PC-9 (cell line): ENCODE measurements around the gene CS. TPM values are rescaled to one million over a fixed set of nuclear protein-coding genes. Genes with fewer than 3 reads are reported as not detected.

ENCODE experiments used
- BruUV-seq: library from RNA; stranded (reverse); fragments of 400-500 nt; replicated peaks from 2 replicates; lab custom pipeline; 2021; lab: Mats Ljungman, UMichigan
- CTCF ChIA-PET: fragments of 300-600 bp; sonication (Branson Sonifier 250); formaldehyde crosslinking; loops from one replicate; lab custom pipeline; 2022; ENCODE audit warnings: antibody characterized with exemption; lab: Charles Lee
- POLR2A ChIA-PET: fragments of 300-600 bp; sonication (Branson Sonifier 250); formaldehyde crosslinking; loops from one replicate; lab custom pipeline; 2022; ENCODE audit warnings: antibody characterized with exemption; ENCODE audit not compliant: unreplicated experiment; lab: Charles Lee
- DNase-seq, 2 experiments: peaks; one replicate each; pipeline versions ENCODE4 v3.0.0 to v3.0.0-alpha.2; 2015 to 2022; ENCODE audit warnings: mixed read lengths in 1 of 2
- H2AFZ ChIP-seq: fragments of 200-600 bp; sonication (generic); 2 replicates; pipeline ENCODE4 v1.8.1; 2017; ENCODE audit warnings: antibody characterized with exemption
- H3F3A ChIP-seq: fragments of 200-600 bp; sonication (generic); 2 replicates; pipeline ENCODE4 v1.8.1; 2017; ENCODE audit warnings: antibody characterized with exemption, mild to moderate bottlenecking, low read depth; ENCODE audit not compliant: insufficient read depth
- H3K27ac ChIP-seq: fragments of 200-600 bp; sonication (generic); 2 replicates; pipeline ENCODE4 v1.6.1; 2016; ENCODE audit warnings: mixed run types
- H3K27me3 ChIP-seq: fragments of 200-600 bp; sonication (generic); 2 replicates; pipeline ENCODE4 v1.6.1; 2016; ENCODE audit warnings: low read depth, mixed run types; ENCODE audit not compliant: insufficient read depth
- H3K36me3 ChIP-seq: fragments of 200-600 bp; sonication (generic); 2 replicates; pipeline ENCODE4 v1.6.1; 2016; ENCODE audit warnings: low read depth, mixed run types
- H3K4me1 ChIP-seq: fragments of 200-600 bp; sonication (generic); replicated peaks from 2 replicates; pipeline ENCODE4 v1.6.1; 2016; ENCODE audit warnings: mixed run types; ENCODE audit not compliant: insufficient read depth
- H3K4me2 ChIP-seq: fragments of 200-600 bp; sonication (generic); 2 replicates; pipeline ENCODE4 v1.6.1; 2017; ENCODE audit warnings: mixed run types
- H3K4me3 ChIP-seq: fragments of 200-600 bp; sonication (generic); 2 replicates; pipeline ENCODE4 v1.6.1; 2016; ENCODE audit warnings: mixed run types
- H3K79me2 ChIP-seq: fragments of 200-600 bp; sonication (generic); 2 replicates; pipeline ENCODE4 v1.6.1; 2017; ENCODE audit warnings: low read depth, mixed run types
- H3K9me2 ChIP-seq: fragments of 200-600 bp; sonication (generic); 2 replicates; pipeline ENCODE4 v1.8.1; 2017; ENCODE audit warnings: mild to moderate bottlenecking; ENCODE audit not compliant: insufficient read depth
- H3K9me3 ChIP-seq: fragments of 200-600 bp; sonication (generic); 2 replicates; pipeline ENCODE4 v1.8.1; 2016; ENCODE audit warnings: low read depth; ENCODE audit not compliant: insufficient read depth
- H4K20me1 ChIP-seq: fragments of 200-600 bp; sonication (generic); 2 replicates; pipeline ENCODE4 v1.8.1; 2017; ENCODE audit not compliant: insufficient read depth
- EZH2 ChIP-seq: fragments of 200-600 bp; sonication (generic); IDR thresholded peaks from 2 replicates; pipeline ENCODE4 v1.8.0; 2017; ENCODE audit warnings: antibody characterized with exemption, low read depth
- intact Hi-C: fragments of 100-400 bp; cut with micrococcal nuclease; formaldehyde crosslinking; loops from one replicate; pipeline ENCODE4 v1.10.0; 2022; ENCODE audit not compliant: unreplicated experiment
- total RNA-seq: library from RNA; stranded (reverse); gene quantifications from 2 replicates; pipeline ENCODE4 v1.2.3, GENCODE V29; 2021
- TF ChIP-seq, protein P1 (sequence below): fragments of 200-600 bp; sonication (generic); conservative IDR thresholded peaks from 2 replicates; pipeline ENCODE4 v1.6.1; 2017; ENCODE audit warnings: mixed run types, antibody characterized with exemption, mild to moderate bottlenecking, moderate library complexity

CS gene
- total RNA-seq, 1 experiment from 2014 or later, result 205 TPM

DNA sequence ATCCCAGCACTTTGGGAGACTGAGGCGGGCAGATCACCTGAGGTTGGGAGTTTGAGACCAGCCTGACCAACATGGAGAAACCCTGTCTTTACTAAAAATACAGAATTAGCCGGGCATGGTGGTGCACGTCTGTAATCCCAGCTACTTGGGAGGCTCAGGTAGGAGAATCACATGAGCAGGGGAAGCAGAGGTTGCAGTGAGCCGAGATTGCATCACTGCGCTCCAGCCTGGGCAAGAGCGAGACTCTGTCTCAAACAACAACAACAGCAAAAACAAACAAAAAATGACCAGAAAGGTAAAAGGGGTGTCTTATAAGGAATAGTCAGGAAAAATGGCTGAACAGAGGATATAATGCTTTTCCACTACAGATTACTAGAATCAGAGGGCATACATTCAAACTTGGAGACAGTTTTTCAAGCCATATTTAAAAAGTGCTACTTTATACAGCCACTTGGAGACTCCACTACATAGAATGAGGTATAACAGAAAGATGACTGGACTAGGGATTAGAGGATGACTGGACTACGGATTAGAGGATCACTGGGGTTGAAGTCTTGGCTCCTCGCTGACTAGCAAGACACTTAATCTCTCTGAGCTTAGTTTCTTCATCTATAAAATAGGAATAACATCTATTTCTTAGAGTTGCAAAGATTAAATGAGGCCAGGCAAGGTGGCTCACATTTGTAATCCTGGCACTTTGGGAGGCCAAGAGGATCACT is 4.9 kb upstream of the CS start:
- H3K4me1 ChIP-seq, result peaks cover 8% of the 10 kb centered on the region
- H3K27me3 ChIP-seq, result no peaks in the 10 kb centered on the region
- H3K36me3 ChIP-seq, result 0 out of 2 replicates have a peak, but pooled peaks cover 3% of the 10 kb centered on the region
- BruUV-seq, result no TSS peak
- H3K9me3 ChIP-seq, result no peaks in the 10 kb centered on the region
- DNase-seq, result no peak
- ChIA-PET POLR2A (no interaction called here), CTCF (no interaction called here)
- intact Hi-C loops, result no loop called here
- TF ChIP-seq, protein P1, sequence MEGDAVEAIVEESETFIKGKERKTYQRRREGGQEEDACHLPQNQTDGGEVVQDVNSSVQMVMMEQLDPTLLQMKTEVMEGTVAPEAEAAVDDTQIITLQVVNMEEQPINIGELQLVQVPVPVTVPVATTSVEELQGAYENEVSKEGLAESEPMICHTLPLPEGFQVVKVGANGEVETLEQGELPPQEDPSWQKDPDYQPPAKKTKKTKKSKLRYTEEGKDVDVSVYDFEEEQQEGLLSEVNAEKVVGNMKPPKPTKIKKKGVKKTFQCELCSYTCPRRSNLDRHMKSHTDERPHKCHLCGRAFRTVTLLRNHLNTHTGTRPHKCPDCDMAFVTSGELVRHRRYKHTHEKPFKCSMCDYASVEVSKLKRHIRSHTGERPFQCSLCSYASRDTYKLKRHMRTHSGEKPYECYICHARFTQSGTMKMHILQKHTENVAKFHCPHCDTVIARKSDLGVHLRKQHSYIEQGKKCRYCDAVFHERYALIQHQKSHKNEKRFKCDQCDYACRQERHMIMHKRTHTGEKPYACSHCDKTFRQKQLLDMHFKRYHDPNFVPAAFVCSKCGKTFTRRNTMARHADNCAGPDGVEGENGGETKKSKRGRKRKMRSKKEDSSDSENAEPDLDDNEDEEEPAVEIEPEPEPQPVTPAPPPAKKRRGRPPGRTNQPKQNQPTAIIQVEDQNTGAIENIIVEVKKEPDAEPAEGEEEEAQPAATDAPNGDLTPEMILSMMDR, result no peak
- TF ChIP-seq EZH2, result no peak
- no peak overlapping the region for H3K4me2 ChIP-seq
- H4K20me1 ChIP-seq, result no peaks in the 10 kb centered on the region
- peaks cover 11% of the 10 kb centered on the region; the same call in 1 of the 2 replicates for H3F3A ChIP-seq
- no peaks in the 10 kb centered on the region for H3K9me2 ChIP-seq
- no peak overlapping the region for H2AFZ ChIP-seq
- H3K4me3 ChIP-seq, result no peak overlapping the region
- no peak overlapping the region for H3K27ac ChIP-seq
- peaks cover 3% of the 10 kb centered on the region; the same call in 1 of the 2 replicates for H3K79me2 ChIP-seq

DNA sequence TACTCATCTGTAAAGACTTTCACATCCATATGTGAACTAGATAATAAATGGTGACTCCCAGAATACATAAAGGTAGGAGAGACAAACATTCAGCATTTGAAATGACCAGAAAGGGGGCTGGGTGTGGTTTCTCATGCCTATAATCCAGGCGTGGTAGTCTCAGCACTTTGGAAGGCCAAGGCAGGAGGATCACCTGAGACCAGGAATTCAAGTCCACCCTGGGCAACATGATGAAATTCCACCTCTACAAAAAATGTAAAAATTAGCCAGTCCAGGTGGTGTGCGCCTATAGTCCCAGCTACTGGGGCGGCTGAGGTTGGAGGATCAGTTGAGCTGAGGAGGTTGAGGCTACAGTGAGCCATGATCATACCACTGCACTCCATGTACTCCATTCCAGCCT is 4.1 kb upstream of the CS start:
- no peaks in the 10 kb centered on the region for H3K9me3 ChIP-seq
- H3K36me3 ChIP-seq, result 0 out of 2 replicates have a peak, but pooled peaks cover 3% of the 10 kb centered on the region
- H3K4me3 ChIP-seq, result no peak overlapping the region
- no peak for TF ChIP-seq EZH2
- TF ChIP-seq, protein P1, result no peak
- H4K20me1 ChIP-seq, result no peaks in the 10 kb centered on the region
- no peak for DNase-seq
- no peaks in the 10 kb centered on the region for H3K27me3 ChIP-seq
- peaks cover 11% of the 10 kb centered on the region; the same call in 1 of the 2 replicates for H3F3A ChIP-seq
- ChIA-PET CTCF (no interaction called here), POLR2A (no interaction called here)
- peaks cover 8% of the 10 kb centered on the region for H3K4me1 ChIP-seq
- intact Hi-C loops, result no loop called here
- H3K4me2 ChIP-seq, result no peak overlapping the region
- H2AFZ ChIP-seq, result no peak overlapping the region
- no peaks in the 10 kb centered on the region for H3K9me2 ChIP-seq
- no peak overlapping the region for H3K27ac ChIP-seq
- BruUV-seq, result no TSS peak
- H3K79me2 ChIP-seq, result peaks cover 9% of the 10 kb centered on the region

DNA sequence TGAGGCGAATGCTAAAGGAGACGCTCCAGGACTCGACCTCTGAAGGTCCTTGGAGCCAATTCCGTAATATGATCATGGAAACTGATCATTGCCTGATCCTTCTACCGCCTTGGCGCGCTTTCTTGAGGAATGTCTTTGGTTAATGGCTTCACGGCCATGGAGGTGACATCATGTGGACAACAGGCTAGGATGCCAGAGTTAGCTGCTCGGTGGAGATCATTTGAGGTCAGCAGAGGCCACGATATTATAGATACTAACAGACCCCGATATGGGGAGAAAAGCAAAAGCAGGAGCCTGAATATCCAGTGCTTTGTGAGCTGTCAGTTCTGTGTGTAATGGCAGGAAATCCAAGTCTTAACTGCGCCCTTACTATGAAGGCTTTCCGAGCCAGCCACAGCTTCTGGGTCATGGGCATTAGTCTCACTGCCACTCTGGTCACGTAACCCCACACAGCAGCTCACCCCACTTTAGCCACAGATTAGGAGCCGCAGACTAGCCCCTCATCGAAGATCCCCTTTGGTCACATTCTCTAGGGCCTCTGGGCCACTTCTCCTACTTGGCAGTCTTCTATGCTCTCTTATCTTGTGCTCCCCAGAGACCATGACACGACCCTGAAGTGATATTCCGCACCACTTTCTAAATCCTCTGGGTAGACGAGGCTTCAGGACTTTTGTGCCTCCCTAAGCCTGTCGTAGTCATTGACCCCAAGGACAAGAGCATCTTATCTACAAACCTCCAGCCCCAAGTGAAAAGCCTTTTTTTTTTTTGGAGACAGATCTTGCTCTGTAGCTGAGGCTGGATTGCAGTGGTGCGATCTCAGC is 724 bp upstream of the CS start:
- H3K4me1 ChIP-seq, result peaks cover 33% of the 10 kb centered on the region
- H3K27ac ChIP-seq, result peak overlapping the region; percentile 31
- no peaks in the 10 kb centered on the region for H3K9me2 ChIP-seq
- no peak for TF ChIP-seq EZH2
- TF ChIP-seq, protein P1, result no peak
- H3K27me3 ChIP-seq, result no peaks in the 10 kb centered on the region
- POLR2A ChIA-PET, result interaction anchor here (0.6 kb wide), 1 partner anchor 15 kb away, joined by 7 read pairs; the partner anchor contains the start of gene CNPY2
- peak overlapping the region; percentile 79 for H2AFZ ChIP-seq
- intact Hi-C loops, result loop anchor here (1.0 to 2.0 kb wide), 4 partner anchors 10 to 182 kb away; no protein-coding TSS in a partner anchor
- peak overlapping the region; percentile 97 for H3K4me2 ChIP-seq
- H3F3A ChIP-seq, result peaks cover 26% of the 10 kb centered on the region; the same call in 1 of the 2 replicates
- 0 out of 2 replicates have a peak, but pooled peaks cover 8% of the 10 kb centered on the region for H3K36me3 ChIP-seq
- peak overlapping the region; percentile 88 for H3K4me3 ChIP-seq
- no peaks in the 10 kb centered on the region for H3K9me3 ChIP-seq
- no peak for DNase-seq
- no peaks in the 10 kb centered on the region for H4K20me1 ChIP-seq
- CTCF ChIA-PET, result interaction anchor here (0.6 kb wide), 3 partner anchors 54 to 164 kb away, joined by 3 to 5 read pairs (median 5); no protein-coding TSS in a partner anchor
- TSS peak; percentile 67 for BruUV-seq
- peaks cover 43% of the 10 kb centered on the region for H3K79me2 ChIP-seq
